Stimulated activated CD4-positive, alpha-beta T cell treated with anti-CD3 and anti-CD28 coated beads, Interleukin-1b, Interleukin-23, amount 100 ng/mL, for 24 hours (primary cell): ENCODE results near the gene PPFIA1.
A peak's percentile ranks its signal among the peaks of the same experiment; 100 is the strongest.
"Not testable (repeated sequence)": the region's sequence is repeated elsewhere in the genome, so short reads cannot be mapped to it uniquely, and the experiment has no call there.

ENCODE experiments used
- DNase-seq, 4 experiments: peaks; one replicate each; pipeline ENCODE4 v3.0.0-alpha.2; 2020; ENCODE audit warnings: low read depth in 4 of 4, low spot score in 1 of 4

PPFIA1 gene

DNA sequence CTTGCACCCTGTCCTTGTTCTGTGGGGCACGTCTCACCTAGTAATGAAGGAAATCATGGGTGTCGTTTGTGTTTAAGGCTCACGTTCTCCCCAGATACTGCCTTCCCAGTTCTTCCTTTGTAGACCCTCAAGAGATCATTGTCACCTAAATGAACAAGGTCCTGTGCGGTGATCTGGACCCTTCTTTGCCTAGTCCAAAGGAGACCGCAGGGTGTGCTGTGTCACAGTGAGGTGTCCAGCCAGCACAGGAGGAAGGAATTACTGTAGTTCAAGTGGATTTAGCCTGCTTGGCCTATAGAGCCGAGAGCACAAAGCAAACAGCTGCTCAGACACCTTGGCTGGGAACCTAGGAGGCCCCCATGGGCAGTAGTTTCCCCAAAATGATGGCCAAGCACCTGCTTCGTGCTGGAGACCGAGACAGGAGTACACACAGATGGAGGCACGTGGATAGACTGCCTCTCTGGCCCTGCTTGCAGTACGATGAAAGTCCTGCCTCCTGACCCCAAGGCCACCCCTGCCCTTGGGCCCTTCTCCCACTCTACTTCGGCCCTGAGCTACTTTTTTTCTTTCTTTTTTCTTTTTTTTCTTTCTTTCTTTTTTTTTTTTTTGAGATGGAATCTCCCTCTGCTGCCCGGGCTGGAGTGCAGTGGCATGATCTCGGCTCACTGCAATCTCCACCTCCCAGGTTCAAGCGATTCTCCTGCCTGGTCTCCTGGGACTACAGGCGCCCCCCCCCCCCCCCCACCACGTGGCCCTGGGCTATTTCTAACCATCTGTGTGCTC, 19.4 kb upstream of the PPFIA1 start:
- no peak for DNase-seq

GRCh38 chr11:70251659-70252321, 18.7 kb upstream of the PPFIA1 start:
- DNase-seq, result no peak

- no peak for DNase-seq
Observed at GRCh38 chr11:70252844-70253243, 17.6 kb upstream of the PPFIA1 start.

- DNase-seq, result no peak
Observed at GRCh38 chr11:70255477-70256116, 14.9 kb upstream of the PPFIA1 start.

DNA sequence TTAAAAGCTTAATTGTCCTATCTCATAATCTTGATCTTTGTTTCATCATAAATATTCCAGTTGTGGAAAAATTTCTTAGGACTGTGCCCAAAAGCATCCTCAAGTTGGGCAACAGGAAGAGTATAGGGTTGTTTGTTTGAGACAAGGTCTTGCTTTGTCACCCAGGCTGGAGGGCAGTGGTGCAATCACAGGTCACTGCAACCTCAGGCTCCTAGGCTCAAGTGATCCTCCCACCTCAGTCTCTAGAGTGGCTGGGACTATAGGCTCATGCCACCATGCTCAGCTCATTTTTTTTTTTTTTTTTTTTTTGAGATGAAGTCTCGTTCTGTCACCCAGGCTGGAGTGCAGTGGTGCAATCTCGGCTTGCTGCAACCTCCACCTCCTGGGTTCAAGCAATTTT, 11.4 kb upstream of the PPFIA1 start:
- not testable (repeated sequence) for DNase-seq

DNA sequence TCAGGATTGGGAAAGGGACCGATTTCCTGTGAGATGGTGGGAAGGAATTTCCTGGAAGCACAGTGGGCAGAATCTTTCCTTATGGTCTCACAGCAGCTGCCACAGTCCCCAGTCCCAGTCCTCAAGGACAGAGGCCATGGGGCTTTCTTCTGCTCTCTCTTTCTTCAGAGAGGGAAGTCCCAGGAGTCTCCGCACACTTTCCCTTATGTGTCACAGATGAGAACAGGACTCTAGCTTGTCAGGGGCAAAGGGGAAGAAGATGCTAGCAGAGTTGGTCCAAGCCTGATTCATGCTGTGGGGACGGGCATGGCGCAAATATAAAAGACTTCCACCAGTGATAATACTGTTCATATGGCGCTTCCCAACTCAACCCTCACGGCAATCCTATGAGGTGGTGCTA, 7.5 kb upstream of the PPFIA1 start:
- DNase-seq, result no peak

DNA sequence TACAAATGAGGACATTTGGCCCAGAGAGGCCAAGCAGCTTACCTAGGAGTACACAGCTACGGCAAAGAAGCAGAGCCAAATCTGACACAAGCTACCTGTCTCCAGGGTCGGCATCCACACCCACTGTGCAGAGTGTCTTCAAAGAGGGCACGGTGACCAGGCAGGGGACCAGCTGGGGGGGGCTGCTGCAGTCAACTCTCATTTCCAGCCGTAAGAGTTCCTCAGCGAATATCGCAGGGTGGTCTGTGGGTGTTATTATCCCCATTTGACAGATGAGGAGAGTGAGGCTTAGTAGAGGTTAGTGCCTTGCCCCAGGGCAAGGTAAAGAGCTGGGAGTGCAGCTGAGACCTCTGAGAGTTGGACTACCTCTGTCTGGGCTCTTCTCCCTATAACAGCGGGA, 7.1 kb upstream of the PPFIA1 start:
- no peak for DNase-seq

DNA sequence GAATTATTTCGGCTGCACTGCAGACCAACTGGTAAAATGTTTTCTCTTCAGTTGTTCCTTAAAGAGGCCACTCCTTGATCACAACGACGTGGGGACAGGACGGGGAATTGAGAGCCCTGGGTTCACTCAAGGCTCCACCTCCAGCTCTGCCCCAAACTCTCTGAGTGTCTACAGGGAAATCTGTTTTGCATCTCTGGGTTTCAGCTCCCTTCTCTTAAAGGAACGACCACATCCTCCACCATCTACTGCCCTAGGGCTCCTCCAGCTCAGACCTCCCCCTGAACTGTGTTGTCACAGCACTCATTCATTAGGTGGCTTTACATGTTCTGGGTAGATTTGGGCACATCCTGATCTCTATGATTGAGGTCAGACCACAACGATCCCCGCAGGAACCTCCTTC, 5.1 kb upstream of the PPFIA1 start:
- no peak for DNase-seq

DNA sequence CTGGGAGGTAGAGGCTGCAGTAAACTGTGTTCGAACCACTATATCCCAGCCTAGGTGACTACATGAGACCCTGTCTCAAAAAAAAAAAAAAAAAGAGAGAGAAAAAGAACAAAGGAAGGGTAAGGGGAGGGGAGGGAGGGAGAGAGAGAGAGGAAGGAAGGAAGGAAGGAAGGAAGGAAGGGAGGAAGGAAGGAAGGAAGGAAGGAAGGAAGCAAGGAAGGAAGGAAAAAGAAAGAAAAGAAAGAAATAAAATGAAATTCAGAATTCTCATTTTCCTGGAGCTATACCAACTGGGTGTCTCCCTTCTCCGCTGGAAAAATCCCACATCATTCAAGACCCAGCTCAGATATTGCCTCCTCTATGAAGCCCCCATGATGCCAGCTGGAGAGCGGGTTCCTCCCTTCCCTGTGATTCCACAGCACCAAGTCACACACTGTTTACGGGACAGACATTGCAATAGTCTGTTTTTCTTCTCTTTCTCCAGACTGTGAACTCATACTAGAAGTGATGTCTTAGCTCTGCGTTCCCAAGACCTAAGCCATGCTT, 3.0 kb upstream of the PPFIA1 start:
- DNase-seq, result no peak

GRCh38 chr11:70268526-70268925, 2.0 kb upstream of the PPFIA1 start:
- no peak for DNase-seq

GRCh38 chr11:70270877-70271648, 573 bp downstream of the PPFIA1 start:
- DNase-seq, result peak; percentile 8 to 14 (median 11)

GRCh38 chr11:70271649-70271953, 1.1 kb downstream of the PPFIA1 start:
- no peak for DNase-seq

- no peak for DNase-seq
Observed at GRCh38 chr11:70272009-70272408, 1.5 kb downstream of the PPFIA1 start.

DNA sequence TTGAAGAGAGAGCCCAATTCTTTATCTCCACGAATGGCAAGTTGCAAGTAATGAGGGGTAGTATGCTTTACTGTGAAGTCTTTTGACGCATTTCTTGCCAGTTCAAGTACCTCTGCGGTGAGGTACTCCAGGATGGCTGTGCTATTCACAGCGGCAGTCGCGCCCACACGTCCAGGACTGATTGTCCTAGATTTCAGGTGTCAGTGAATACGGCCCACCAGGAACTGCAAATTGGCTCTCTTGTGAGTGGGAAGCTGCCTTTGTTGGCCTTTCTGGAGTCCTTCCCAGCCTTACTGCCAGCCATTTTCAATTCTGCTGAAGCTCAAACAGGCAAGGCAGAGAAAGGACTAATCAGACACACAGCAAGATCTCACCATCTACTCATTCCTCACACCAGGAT, 8.5 kb downstream of the PPFIA1 start:
- no peak for DNase-seq

DNA sequence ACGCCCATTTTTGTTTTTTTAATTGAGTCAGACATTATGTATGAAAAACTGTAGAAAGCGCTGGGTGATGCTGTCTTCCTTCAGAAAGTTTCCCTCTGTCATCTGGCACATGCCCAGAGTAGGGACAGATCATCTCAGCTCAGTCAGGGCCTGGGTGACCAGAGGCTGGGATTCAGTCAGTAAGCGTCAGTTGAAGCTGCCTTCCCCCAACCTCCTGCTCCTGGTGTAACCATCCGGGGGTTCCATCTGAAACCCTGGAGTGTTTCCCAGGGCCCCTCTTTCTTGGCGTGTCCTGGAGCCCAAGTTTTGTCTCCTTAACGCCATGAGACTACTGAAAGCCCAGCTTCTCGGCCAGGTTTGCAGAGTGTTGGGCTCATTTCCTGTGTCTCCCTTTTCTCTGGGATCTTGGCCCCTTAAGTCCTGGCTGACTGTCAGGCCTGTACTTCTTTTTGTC, 10.7 kb downstream of the PPFIA1 start:
- no peak for DNase-seq

GRCh38 chr11:70282012-70282411, 11.5 kb downstream of the PPFIA1 start:
- no peak for DNase-seq

- DNase-seq, result no peak
Observed at GRCh38 chr11:70288721-70289120, 18.2 kb downstream of the PPFIA1 start.

DNA sequence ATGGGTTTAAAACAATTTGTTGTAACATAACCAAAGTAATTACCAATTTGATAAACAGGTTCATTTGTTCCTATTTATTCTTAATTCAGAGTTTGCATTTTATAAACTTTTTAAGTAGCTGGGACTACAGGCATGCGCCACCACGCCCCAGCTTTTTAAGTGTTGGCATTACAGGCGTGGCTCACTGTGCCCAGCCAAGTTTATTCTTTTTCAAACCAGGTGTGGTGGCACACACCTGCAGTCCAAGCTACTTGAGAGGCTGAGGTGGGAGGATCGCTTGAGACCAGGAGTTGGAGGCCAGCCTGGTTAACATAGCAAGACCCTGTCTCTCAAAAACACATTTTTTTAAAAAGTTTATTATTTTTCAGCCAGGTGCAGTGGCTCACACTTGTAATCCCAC, 19.1 kb downstream of the PPFIA1 start:
- DNase-seq, result no peak

DNA sequence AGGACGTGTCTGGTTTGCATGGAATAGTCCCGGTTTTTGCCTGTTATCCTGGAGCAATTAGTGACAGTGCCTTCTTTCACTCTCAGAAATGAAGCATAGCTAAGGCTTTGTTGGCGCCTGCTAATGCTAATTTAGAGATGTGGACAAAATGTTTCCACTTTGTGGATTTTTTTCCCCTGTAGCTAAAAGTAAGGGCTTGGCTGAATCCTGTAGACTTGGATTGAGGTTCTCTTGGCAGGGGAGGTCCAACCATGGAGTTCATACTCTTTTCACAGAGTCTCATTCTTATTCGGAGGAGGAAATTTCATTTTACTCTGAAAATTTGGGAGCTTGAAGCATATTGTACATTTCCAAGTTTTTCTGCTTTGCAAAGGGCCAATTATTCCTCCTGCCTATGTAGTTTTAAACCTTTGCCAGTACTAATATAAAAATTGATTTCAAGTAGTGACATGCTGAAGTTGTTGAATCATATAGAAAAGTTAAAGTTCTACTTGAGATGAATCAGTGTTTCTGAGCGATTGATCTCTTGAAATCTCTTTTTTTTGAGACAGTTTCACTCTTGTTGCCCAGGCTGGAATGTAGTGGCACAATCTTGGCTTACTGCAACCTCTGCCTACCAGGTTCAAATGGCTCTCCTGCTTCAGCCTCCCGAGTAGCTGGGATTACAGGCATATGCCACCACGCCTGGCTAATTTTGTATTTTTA, 20.0 kb downstream of the PPFIA1 start:
- DNase-seq, result no peak

- no peak for DNase-seq
Observed at GRCh38 chr11:70292166-70292565, 21.7 kb downstream of the PPFIA1 start.

GRCh38 chr11:70292863-70293262, 22.4 kb downstream of the PPFIA1 start:
- no peak for DNase-seq
